GM12878 (cell line): ENCODE measurements around the gene SCARB2. TPM values are rescaled to one million over a fixed set of nuclear protein-coding genes. Genes with fewer than 3 reads are reported as not detected.

Experiments
- ATAC-seq: fragments of 200-7000 bp; cut with Tn5 transposase; 3 replicates; pipeline ENCODE4 v1.9.1; 2020; ENCODE audit warnings: mild to moderate bottlenecking, moderate library complexity
- BruUV-seq: library from RNA; stranded (reverse); fragments of 400-500 nt; replicated peaks from 2 replicates; lab custom pipeline; 2021; lab: Mats Ljungman, UMichigan
- CTCF ChIA-PET: fragments of 300-600 bp; sonication (Branson Sonifier 250); formaldehyde crosslinking; extraction: SDS; loops from one replicate; lab custom pipeline; 2021; ENCODE audit warnings: inconsistent platforms; lab: Yijun Ruan, JAX
- POLR2A ChIA-PET: fragments of 350-600 bp; formaldehyde crosslinking; extraction: SDS; loops from one replicate; lab custom pipeline; 2021; ENCODE audit warnings: inconsistent platforms; lab: Charles Lee
- RAD21 ChIA-PET: fragments of 300-600 bp; sonication (Branson Sonifier 250); formaldehyde crosslinking; loops from one replicate; lab custom pipeline; 2023; ENCODE audit warnings: antibody characterized with exemption; ENCODE audit not compliant: unreplicated experiment; lab: Charles Lee
- SMC1A ChIA-PET: fragments of 300-600 bp; sonication (Branson Sonifier 250); formaldehyde crosslinking; loops from one replicate; lab custom pipeline; 2023; ENCODE audit not compliant: unreplicated experiment, uncharacterized antibody; lab: Charles Lee
- DNase-seq: peaks from one replicate; pipeline ENCODE4 v3.0.0-alpha.2; 2011; ENCODE audit warnings: low read depth, low spot score
- FAIRE-seq: peaks from 3 replicates; lab custom pipeline; 2011; peaks lifted over from hg19 to GRCh38; lab: Jason Lieb, UNC
- H2AFZ ChIP-seq: 2 replicates; pipeline ENCODE4 v1.6.0; 2011; ENCODE audit warnings: low read depth, low read length, control low read depth; ENCODE audit not compliant: control insufficient read depth
- H3K27ac ChIP-seq: 2 replicates; pipeline ENCODE4 v1.5.1; 2011; ENCODE audit warnings: control low read depth; ENCODE audit not compliant: control insufficient read depth, insufficient read depth
- H3K27me3 ChIP-seq, 2 experiments: replicated peaks in 1 of 2; 2 replicates each; pipeline versions ENCODE4 v1.6.0 to v1.6.1; 2011; ENCODE audit warnings: low read length in 1 of 2; ENCODE audit not compliant: control insufficient read depth in 2 of 2, insufficient read depth in 2 of 2
- H3K36me3 ChIP-seq, 2 experiments: 2 replicates each; pipeline ENCODE4 v1.5.1; 2011; ENCODE audit warnings: low read length in 1 of 2; ENCODE audit not compliant: control insufficient read depth in 2 of 2, insufficient read depth in 2 of 2
- H3K4me1 ChIP-seq: 2 replicates; pipeline ENCODE4 v1.6.1; 2011; ENCODE audit warnings: mild to moderate bottlenecking, low read length, moderate library complexity, mixed read lengths; ENCODE audit not compliant: control insufficient read depth, insufficient read depth
- H3K4me2 ChIP-seq: 2 replicates; pipeline ENCODE4 v1.6.0; 2011; ENCODE audit warnings: control low read depth; ENCODE audit not compliant: control insufficient read depth, insufficient read depth
- H3K4me3 ChIP-seq: fragments of 200-600 bp; sonication (generic); 2 replicates; pipeline ENCODE4 v1.5.1; 2016
- H3K79me2 ChIP-seq: 2 replicates; pipeline ENCODE4 v1.6.0; 2011; ENCODE audit warnings: low read length; ENCODE audit not compliant: control insufficient read depth, insufficient read depth
- H3K9ac ChIP-seq: 2 replicates; pipeline ENCODE4 v1.8.0; 2011; ENCODE audit warnings: low read length, control low read depth, mixed read lengths; ENCODE audit not compliant: control insufficient read depth, insufficient read depth
- H3K9me3 ChIP-seq: replicated peaks from 3 replicates; pipeline ENCODE4 v1.5.1; 2011; ENCODE audit warnings: mild to moderate bottlenecking, low read length; ENCODE audit not compliant: control insufficient read depth, insufficient read depth
- H4K20me1 ChIP-seq: 2 replicates; pipeline ENCODE4 v1.6.0; 2011; ENCODE audit not compliant: control insufficient read depth, insufficient read depth
- ATF7 ChIP-seq: fragments of 450-650 bp; IDR thresholded peaks from 2 replicates; pipeline ENCODE4 v1.6.1; 2016; ENCODE audit warnings: low read depth, mild to moderate bottlenecking
- EZH2 ChIP-seq: IDR thresholded peaks from 2 replicates; pipeline ENCODE4 v1.6.1; 2012; ENCODE audit warnings: low read depth, mild to moderate bottlenecking, control low read depth, inconsistent platforms, low read length, borderline replicate concordance; ENCODE audit not compliant: control insufficient read depth
- GABPA ChIP-seq: IDR thresholded peaks from 2 replicates; pipeline ENCODE4 v1.6.1; 2014; ENCODE audit warnings: antibody characterized with exemption, low read depth, mild to moderate bottlenecking, inconsistent platforms
- NR2C2 ChIP-seq: IDR thresholded peaks from 2 replicates; pipeline ENCODE4 v1.6.1; 2011; ENCODE audit warnings: borderline replicate concordance, low read depth; ENCODE audit not compliant: control insufficient read depth, insufficient read length
- PAX5 ChIP-seq: IDR thresholded peaks from 2 replicates; pipeline ENCODE4 v1.6.1; 2011; ENCODE audit warnings: low read depth, low read length, borderline replicate concordance
- SMAD5 ChIP-seq: IDR thresholded peaks from 2 replicates; pipeline ENCODE4 v1.6.1; 2016; ENCODE audit warnings: antibody characterized with exemption, low read depth
- SREBF1 ChIP-seq: IDR thresholded peaks from 2 replicates; pipeline ENCODE4 v1.6.1; 2012; ENCODE audit warnings: mild to moderate bottlenecking, low read length
- SUPT20H ChIP-seq: IDR thresholded peaks from 2 replicates; pipeline ENCODE4 v1.6.1; 2011; ENCODE audit warnings: low read depth, mild to moderate bottlenecking, low read length, moderate library complexity, borderline replicate concordance; ENCODE audit not compliant: control insufficient read depth
- WRNIP1 ChIP-seq: IDR thresholded peaks from 2 replicates; pipeline ENCODE4 v1.6.1; 2011; ENCODE audit warnings: low read depth, low read length, improper control_type of control experiment, borderline replicate concordance
- ZNF24 ChIP-seq: fragments of 450-650 bp; IDR thresholded peaks from 2 replicates; pipeline ENCODE4 v1.6.1; 2017; ENCODE audit warnings: antibody characterized with exemption, mild to moderate bottlenecking
- WGBS: methylation state at CpG from one replicate; pipeline ENCODE4 v1.1.6; 2016; ENCODE audit warnings: low lambda C conversion rate; ENCODE audit not compliant: insufficient replicate concordance, insufficient coverage; ENCODE audit errors: missing lambda C conversion rate; 5-methylcytosine and 5-hydroxymethylcytosine counted together
- in situ Hi-C: fragments of 300-500 bp; cut with MboI; formaldehyde crosslinking; loops from 9 replicates; pipeline ENCODE4 v1.14.3; 2018; ENCODE audit warnings: mixed read lengths
- intact Hi-C: fragments of 100-400 bp; cut with micrococcal nuclease; formaldehyde crosslinking; loops from one replicate; pipeline ENCODE4 v1.14.2; 2022; ENCODE audit not compliant: unreplicated experiment
- polyA plus RNA-seq, 11 experiments: library from polyadenylated mRNA; depleted of rRNA in 4 of 11; unstranded in 6 of 11; stranded (reverse) in 5 of 11; fragments of >200 nt; fragmentation: Nextera tagmentation in 4 of 11; fragmentation: Illumina TruSeq in 1 of 11; extraction: Ambion mirVana in 4 of 11; extraction: Trizol in 1 of 11; gene quantifications; 1 replicate in 1 of 11; 2 replicates in 10 of 11; pipeline versions ENCODE4 v1.2.1 to v1.2.3, GENCODE V29; 2011 to 2016; ENCODE audit warnings: inconsistent platforms in 2 of 11, missing spikeins in 2 of 11, low read depth in 1 of 11
- total RNA-seq, 4 experiments: library from RNA; depleted of rRNA in 3 of 4; stranded (reverse); fragments of >200 nt in 3 of 4; fragmentation: Illumina TruSeq in 1 of 4; extraction: Trizol in 1 of 4; gene quantifications; 2 replicates each; pipeline versions ENCODE4 v1.2.1 to v1.2.3, GENCODE V29; 2013 to 2021
- TF ChIP-seq, protein P1 (sequence below): fragments of 450-650 bp; formaldehyde crosslinking; IDR thresholded peaks from 2 replicates; pipeline ENCODE4 v1.5.0; 2022; ENCODE audit warnings: mild to moderate bottlenecking, missing genetic modification characterization
- TF ChIP-seq, protein P2 (sequence below): fragments of 450-650 bp; IDR thresholded peaks from 2 replicates; pipeline ENCODE4 v1.6.1; 2017; ENCODE audit warnings: borderline replicate concordance
- TF ChIP-seq, protein P3 (sequence below): IDR thresholded peaks from 2 replicates; pipeline ENCODE4 v1.6.1; 2011; ENCODE audit warnings: borderline replicate concordance, low read depth, mild to moderate bottlenecking, moderate library complexity, low read length; ENCODE audit not compliant: insufficient read depth, poor library complexity, severe bottlenecking
- TF ChIP-seq, protein P4 (sequence below): IDR thresholded peaks from 2 replicates; pipeline ENCODE4 v1.6.1; 2011; ENCODE audit warnings: low read depth, low read length, improper control_type of control experiment, borderline replicate concordance

SCARB2 gene
- total and polyA plus RNA-seq, 10 of the 15 experiments (the other 5 are each of a cell fraction or from before 2014, with no cell fraction given) = 2.1 to 11.7 (median 9.5) TPM

DNA sequence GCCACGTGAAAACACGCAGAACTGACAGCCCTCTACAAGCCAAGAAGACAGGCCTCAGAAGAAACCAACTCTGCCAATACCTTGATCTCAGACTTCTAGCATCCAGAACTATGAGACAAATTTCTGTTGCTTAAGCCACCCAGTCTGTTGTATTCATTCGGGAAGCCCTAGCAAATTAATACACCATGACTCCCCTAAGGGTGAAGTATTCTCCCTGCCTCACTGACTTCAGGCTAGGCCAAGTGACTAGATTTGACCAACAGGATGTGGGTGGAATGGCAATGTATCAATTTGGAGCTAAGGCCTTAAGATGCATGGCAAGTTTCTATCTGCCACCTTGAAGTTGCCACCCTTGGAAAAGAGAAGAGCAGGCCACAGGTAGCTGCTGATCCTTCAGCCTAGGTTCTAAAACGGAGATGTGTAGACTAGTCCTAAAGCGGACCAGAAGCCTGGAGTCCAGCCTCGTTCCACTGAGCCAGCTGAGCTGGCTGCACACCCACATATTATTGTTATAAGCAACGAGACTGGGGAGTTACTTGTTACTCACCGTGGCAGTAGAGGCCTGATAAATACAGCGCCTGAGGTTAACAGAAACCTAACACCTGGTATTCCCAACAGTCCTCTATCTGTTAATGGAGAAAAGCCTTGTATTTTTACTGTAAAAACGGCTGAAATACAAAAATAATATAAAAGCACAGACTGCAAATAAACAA is 16.4 kb downstream of the SCARB2 start:
- Histone ChIP-seq H4K20me1 (no peaks in the 10 kb centered on the region), H3K36me3 (peaks cover 0 to 3% of the 10 kb centered on the region in 2 experiments; a peak in 2 of 4 replicates), H3K4me1 (peaks cover 54% of the 10 kb centered on the region), H3K27me3 (no peaks in the 10 kb centered on the region), H3K4me2 (peak overlapping the region; percentile 97), H3K79me2 (no peaks in the 10 kb centered on the region; the same call in none of the 2 replicates), H3K27ac (peak overlapping the region; percentile 95), H3K9ac (no peak overlapping the region), H2AFZ (no peak overlapping the region), H3K9me3 (peaks cover 2% of the 10 kb centered on the region; the same call in 2 of the 3 replicates), H3K4me3 (peak overlapping the region; percentile 24)
- ChIA-PET POLR2A (interaction anchor here (1.2 kb wide), 1 partner anchor 14 kb away, joined by 3 read pairs; no protein-coding TSS in a partner anchor), RAD21 (interaction anchor here (1.6 kb wide), 1 partner anchor 13 kb away, joined by 6 read pairs; no protein-coding TSS in a partner anchor), SMC1A (interaction anchor here (1.9 to 4.7 kb wide), 2 partner anchors 13 to 17 kb away, joined by 9 to 54 read pairs; no protein-coding TSS in a partner anchor), CTCF (interaction anchor here (0.9 kb wide), 3 partner anchors 17 to 308 kb away, joined by 3 to 5 read pairs (median 3); no protein-coding TSS in a partner anchor)
- intact Hi-C loops = no loop called here
- DNase-seq (no peak), FAIRE-seq (no peak), ATAC-seq (no peak)
- in situ Hi-C loops = no loop called here
- BruUV-seq = no TSS peak
- 86% methylated on average over 10 of the region's 10 CpGs for WGBS
- TF ChIP-seq SUPT20H (no peak), ATF7 (no peak), NR2C2 (no peak), EZH2 (no peak), GABPA (no peak), SREBF1 (no peak), SMAD5 (no peak), PAX5 (no peak), ZNF24 (no peak), WRNIP1 (no peak)
- TF ChIP-seq, protein P1, sequence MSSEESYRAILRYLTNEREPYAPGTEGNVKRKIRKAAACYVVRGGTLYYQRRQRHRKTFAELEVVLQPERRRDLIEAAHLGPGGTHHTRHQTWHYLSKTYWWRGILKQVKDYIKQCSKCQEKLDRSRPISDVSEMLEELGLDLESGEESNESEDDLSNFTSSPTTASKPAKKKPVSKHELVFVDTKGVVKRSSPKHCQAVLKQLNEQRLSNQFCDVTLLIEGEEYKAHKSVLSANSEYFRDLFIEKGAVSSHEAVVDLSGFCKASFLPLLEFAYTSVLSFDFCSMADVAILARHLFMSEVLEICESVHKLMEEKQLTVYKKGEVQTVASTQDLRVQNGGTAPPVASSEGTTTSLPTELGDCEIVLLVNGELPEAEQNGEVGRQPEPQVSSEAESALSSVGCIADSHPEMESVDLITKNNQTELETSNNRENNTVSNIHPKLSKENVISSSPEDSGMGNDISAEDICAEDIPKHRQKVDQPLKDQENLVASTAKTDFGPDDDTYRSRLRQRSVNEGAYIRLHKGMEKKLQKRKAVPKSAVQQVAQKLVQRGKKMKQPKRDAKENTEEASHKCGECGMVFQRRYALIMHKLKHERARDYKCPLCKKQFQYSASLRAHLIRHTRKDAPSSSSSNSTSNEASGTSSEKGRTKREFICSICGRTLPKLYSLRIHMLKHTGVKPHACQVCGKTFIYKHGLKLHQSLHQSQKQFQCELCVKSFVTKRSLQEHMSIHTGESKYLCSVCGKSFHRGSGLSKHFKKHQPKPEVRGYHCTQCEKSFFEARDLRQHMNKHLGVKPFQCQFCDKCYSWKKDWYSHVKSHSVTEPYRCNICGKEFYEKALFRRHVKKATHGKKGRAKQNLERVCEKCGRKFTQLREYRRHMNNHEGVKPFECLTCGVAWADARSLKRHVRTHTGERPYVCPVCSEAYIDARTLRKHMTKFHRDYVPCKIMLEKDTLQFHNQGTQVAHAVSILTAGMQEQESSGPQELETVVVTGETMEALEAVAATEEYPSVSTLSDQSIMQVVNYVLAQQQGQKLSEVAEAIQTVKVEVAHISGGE (CRISPR knock-in tag) = no peak
- TF ChIP-seq, protein P2, sequence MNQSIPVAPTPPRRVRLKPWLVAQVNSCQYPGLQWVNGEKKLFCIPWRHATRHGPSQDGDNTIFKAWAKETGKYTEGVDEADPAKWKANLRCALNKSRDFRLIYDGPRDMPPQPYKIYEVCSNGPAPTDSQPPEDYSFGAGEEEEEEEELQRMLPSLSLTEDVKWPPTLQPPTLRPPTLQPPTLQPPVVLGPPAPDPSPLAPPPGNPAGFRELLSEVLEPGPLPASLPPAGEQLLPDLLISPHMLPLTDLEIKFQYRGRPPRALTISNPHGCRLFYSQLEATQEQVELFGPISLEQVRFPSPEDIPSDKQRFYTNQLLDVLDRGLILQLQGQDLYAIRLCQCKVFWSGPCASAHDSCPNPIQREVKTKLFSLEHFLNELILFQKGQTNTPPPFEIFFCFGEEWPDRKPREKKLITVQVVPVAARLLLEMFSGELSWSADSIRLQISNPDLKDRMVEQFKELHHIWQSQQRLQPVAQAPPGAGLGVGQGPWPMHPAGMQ = no peak
- TF ChIP-seq, protein P3, sequence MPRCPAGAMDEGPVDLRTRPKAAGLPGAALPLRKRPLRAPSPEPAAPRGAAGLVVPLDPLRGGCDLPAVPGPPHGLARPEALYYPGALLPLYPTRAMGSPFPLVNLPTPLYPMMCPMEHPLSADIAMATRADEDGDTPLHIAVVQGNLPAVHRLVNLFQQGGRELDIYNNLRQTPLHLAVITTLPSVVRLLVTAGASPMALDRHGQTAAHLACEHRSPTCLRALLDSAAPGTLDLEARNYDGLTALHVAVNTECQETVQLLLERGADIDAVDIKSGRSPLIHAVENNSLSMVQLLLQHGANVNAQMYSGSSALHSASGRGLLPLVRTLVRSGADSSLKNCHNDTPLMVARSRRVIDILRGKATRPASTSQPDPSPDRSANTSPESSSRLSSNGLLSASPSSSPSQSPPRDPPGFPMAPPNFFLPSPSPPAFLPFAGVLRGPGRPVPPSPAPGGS = no peak
- TF ChIP-seq, protein P4, sequence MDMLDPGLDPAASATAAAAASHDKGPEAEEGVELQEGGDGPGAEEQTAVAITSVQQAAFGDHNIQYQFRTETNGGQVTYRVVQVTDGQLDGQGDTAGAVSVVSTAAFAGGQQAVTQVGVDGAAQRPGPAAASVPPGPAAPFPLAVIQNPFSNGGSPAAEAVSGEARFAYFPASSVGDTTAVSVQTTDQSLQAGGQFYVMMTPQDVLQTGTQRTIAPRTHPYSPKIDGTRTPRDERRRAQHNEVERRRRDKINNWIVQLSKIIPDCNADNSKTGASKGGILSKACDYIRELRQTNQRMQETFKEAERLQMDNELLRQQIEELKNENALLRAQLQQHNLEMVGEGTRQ = no peak
